GM18508 (cell line): ENCODE data around the gene CLDN5.

ENCODE experiments used
- ATAC-seq: cut with Tn5 transposase; IDR thresholded peaks from one replicate; pipeline ENCODE4 v1.9.1; 2021; ENCODE audit warnings: moderate number of reproducible peaks; ENCODE audit not compliant: insufficient read depth, unreplicated experiment

CLDN5 gene

DNA sequence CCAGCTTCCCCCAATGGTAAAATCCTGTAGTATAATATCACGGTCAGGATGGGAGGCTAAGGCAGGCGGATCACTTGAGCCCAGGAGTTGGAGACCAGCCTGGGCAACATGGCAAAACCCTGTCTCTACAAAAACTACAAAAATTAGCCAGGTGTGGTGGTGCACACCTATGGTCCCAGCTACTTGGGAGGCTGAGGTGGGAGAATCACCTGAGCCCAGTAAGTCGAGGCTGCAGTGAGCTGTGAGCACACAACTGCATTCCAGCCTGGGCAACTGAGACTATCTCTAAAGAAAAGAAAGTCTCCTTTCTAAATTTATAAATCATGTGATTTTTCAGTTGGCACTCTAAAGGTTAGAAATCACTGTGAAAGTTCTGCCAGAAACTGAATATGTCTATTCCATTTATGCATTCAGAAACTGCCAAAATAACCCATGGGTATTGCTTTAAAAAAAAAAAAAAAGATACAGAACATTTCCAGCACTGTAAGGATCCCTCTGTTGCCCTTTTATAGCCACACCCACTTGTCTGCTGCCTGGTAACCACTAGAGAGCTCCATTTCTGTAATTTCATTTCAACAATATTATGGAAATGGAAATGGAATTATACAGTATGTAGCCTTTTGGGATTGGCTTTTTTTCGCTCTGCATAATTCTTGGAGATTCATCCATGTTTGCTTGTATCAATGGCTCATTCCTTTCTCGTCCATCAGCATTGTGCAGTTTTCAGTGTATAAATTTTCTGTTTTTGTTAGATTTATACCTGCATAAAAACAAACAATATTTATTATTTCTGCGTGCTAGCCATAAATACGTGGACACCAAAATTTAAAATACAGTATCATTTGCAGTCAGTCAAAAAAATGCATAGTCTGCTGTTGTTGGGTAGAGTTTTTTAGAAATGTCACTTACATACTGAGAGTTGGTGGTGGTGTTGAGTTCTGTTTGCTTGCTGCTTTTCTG lies 35.0 kb downstream of the CLDN5 start:
- ATAC-seq: no peak

DNA sequence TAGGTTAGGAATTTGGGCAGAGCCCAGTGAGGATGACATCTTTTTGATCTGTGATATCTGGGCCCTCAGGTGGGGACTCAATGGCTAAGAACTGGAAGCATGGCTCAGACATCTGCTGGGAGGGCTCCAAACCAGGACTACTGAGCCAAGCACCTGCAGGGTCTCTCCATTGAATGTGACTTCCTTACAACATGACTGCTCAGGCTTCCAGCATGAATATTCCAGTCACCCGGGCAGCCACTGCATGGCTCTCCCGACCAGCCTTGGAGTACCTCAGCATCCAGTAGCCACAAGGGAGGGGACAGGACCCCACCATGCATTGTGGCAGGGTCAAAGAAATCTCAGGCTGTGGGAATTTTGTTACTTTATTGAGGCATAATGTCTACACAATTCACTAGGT lies 35.9 kb downstream of the CLDN5 start:
- ATAC-seq: no peak

DNA sequence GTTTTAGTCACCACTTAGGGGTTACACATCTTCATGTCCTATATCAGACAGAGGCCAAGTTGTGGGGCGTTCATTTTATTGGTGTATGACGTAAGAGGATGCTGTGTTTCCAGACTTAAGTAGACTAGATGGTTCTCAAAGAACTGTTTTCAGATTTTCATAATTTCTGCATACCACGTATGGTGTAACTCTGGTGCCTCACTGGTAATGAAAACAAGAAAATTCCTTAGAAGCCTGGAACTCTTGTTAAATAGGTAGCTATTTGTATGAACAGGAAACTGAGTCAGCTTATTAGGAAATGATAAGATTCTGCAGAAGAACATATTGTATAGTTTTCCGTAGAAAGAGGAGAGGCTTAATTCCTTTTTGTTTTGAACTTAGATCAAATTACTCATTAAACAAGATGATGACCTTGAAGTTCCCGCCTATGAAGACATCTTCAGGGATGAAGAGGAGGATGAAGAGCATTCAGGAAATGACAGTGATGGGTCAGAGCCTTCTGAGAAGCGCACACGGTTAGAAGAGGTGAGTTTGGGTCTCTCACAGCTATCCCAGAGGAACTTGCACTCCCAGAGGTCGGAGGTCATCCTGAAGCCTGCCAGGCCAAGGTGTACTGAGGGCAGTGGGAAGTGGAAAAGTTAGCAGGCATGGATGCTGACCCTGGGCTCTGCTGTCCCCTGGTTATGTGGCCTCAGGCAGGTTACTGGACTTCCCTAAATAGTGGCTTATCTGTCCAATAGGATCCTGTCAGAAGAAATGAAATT lies 40.5 kb downstream of the CLDN5 start:
- ATAC-seq: no peak

DNA sequence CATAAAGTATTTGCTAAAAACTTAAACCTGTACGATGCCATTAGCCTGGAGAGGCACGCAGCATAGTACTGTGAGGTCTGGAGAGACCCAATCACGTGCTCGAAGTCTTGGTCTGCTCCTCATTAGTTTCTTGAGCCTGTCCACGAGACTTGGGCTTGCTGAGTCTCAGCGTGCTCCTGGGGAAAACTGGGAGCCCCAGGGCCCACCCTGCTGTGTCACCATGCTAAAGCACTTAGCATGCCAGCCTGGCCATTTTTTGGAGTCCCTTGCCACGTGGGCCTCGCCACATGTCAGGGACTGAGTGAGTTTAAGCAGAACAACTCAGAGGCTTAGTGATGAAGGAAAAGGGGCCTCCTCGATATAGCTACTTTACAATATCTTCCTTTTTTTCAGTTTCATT lies 41.9 kb downstream of the CLDN5 start:
- no peak for ATAC-seq

DNA sequence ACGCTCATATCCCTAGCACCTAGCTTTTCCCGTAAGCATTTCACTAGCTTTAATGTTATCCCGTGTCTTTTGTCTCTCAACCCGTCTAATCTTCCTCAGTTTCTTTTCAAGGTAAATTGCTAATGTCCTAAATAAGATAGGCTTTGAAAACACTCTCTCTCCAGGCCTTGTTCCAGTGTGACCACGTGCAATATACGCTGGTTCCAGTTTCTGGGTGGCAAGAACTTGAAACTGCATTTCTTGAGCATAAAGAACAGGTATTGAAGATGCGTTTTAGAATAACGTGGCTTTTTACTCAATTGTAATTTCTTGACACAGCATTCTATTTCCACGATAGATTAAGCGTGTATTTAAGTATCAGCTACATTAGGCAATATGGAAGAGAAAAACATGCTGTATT lies 43.4 kb downstream of the CLDN5 start:
- ATAC-seq: no peak

DNA sequence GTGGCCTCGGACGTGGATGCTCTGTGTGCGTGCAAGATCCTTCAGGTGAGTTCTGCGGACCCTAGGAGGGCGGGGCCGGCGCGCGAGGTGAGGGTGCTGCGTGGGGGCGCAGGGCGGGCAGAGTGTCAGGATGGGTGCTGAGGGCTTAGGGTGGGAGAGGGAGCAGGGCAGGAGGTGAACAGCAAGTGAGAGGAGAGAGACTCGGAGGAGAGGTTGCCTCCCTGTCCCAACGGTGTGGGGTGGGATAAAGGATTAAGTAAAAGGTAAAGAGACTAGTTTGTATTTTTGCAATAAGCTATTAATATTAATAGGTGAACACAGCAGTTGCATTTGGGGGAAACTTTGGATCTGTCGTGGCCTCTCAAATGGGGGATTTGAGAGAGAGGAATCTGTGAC lies 44.0 kb downstream of the CLDN5 start:
- ATAC-seq: no peak

DNA sequence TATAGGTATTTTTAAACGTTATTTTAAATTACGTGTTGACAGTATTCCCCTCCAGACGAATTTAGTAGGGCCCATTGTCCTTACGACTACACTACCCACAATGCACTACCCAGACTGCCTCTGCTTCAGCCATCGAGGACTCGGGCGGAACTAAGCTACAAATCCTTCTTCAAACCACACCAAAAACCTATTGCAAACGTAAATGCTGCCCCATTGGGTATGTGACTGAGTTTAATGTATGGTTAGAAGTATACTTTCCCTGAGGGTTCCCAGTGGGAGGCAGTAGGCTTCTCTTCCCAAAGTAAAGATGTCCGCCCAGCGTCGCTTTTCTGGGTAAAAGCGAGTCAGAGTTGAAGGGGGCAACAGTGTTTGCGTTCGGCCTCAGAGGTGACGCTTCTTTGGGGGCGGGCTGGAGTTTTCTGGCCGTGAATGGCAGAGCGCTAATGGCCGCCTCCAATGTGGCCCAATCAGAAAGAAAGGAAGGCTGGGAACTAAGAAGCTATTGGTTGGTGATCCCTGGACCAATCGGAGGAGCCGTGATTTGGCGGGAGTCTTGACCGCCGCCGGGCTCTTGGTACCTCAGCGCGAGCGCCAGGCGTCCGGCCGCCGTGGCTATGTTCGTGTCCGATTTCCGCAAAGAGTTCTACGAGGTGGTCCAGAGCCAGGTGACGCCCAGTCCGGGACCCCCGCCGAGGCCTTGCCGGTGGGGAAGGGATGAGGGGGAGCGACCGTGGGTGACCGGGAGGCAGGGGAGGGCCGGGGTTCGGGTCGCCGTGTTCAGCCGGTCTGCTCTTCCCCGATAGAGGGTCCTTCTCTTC lies 44.6 kb downstream of the CLDN5 start, which contains the start of gene CDC45:
Gene CDC45 (plus strand): TSS at position 566 of the 818 bp plus-strand sequence. CDS start 49 bp downstream, at position 615.
- ATAC-seq: peak; percentile 53

DNA sequence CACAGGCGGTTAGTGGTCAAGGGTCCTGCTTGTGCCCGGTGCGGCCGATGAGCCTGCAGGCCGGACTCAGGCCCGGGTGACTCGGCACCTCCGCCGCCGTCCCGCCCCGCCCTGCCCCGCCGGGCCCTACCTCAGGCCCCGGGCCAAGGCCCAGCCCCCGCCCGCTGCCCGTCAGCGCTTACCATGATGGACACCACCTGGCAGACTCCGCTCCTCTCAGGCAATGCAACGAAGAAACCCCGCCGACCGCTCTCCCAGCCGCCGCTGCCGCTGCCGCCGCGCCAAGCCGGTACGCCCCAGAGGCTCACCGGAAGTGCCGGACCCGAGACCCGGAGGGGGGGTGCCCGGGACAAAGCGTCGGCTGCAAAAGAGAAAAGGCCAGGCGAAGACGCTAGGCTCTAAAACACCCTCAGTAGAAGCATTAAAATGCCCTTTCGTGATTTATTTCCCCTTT lies 45.3 kb downstream of the CLDN5 start, which contains the start of gene UFD1:
Gene UFD1 (minus strand): TSS at position 293 of the 454 bp plus-strand sequence. CDS start 108 bp downstream, at position 185.
- ATAC-seq: peak; percentile 26

DNA sequence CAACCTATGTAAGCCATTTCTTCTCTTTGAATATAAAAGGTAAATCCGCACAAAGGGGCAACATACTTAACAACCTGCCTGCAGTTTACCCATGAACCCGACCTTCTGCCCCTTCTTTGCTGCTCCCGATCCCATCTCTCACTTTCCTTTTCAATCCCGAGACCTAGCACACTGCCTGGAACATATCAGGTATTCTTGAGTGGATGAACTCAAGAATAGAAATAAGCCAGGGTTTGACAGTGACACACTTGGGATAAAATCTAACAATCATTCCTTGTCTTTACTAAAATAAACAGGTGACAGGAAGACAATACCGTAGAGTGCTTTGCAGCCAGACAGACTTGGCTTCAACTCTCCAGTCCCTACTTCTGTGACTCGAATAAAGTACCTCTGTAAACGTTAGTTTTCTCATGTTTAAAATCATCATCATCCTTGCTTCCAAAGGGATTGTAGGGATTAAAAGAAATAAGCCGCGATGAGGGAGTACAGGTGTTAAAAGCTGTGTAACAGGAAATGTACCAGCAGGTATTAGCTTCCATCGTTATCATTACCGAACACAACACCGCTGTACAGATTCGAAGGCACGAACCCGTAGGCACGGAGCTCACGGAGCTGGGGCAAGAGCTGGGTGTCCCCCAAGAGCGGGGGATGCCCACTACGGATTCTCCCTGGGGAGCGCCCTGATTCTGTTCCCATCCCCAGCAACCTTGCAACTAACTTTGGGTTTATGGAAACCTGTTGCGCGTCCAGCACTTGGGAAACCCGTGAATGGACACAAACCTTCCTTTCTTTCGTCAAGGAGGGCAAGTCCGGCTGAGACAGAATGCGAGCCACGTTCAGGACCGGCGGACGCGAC lies 45.9 kb downstream of the CLDN5 start:
- ATAC-seq: no peak

DNA sequence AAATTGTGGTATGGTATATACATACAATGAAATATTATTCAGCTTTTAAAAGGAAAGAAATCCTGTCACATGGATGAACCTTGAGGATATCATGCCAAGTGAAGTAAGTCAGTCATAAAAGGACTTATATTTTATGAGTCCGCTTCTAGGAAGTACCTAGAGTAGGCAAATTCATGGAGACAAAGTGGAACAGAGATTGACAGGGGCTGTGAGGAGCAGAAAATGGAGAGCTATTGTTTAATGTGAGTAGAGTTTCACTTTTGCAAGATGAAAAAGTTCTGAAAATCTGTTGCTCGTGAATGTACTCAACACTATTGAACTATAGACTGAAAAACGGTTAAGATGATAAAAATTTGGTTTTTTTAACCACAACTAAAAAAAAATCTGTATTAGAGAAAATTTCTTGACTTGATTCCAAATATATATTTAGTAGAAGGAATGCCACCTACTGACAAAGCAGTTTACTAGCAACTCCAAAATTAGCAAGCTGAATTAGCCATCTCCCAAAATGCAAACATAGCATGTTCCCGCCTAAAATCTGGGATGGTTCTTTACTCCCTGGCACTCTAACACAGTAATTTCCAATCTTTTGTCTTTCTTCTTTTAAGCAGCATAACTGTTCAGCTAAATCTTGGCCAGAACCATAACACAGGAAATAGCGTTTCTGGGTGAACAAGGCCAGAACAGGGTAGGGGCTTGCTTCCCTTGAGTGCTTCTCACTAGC lies 46.7 kb downstream of the CLDN5 start:
- no peak for ATAC-seq

DNA sequence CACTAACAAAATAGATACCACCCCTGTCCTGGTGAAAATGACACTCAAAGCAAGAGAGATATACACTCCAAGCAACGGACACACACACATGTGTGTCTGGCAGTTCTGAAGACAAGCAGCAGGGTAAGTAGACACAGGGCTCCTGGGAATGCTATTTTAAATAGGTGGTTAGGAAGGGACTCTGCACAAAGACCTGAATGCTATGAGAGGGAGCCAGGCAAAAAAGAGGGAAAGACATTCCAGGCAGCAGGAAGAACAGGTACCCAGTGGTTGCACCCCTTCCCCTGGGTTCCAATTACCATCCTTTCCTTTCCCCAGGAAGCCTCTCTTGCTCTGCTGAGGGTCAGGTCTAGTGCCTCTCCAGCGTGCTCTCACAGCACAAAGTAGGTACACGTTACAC lies 48.2 kb downstream of the CLDN5 start:
- no peak for ATAC-seq

DNA sequence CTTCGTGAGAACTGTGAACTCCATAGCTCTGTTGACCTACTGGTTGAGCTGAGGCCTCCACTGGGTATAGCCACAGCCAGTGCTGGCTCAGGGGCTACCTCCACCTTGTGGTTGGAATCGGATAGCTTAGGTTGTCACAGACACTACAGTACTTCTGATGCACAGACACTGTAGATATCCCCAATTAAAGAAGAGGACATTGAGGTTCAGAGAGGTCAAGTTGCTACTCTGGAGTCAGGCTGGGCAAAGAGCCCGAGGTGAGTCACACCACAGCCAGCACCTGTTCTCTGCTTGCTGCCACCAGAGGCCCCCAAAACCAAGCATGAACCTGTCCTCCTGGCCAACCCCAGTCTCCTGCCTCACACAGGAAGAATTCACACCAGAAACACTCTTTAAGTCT lies 50.6 kb downstream of the CLDN5 start:
- no peak for ATAC-seq
